Peyer's patch (tissue), 4 donors: ENCODE data around the gene AP4M1. TPM values are rescaled to one million over a fixed set of nuclear protein-coding genes. Genes with fewer than 3 reads are reported as not detected.
A peak's percentile ranks its signal among the peaks of the same experiment; 100 is the strongest.
"Not testable (repeated sequence)": the region's sequence is repeated elsewhere in the genome, so short reads cannot be mapped to it uniquely, and the experiment has no call there.

Experiments used
- DNase-seq, 3 donors: peaks; one replicate each; pipeline ENCODE4 v3.0.0-alpha.2; 2017 to 2019
- H3K27ac ChIP-seq, 4 donors: fragments of 200-600 bp; sonication (generic); one replicate each; pipeline ENCODE4 v1.5.1; 2016 to 2019
- H3K27me3 ChIP-seq, 2 donors: fragments of 200-600 bp; sonication (generic); one replicate each; pipeline ENCODE4 v1.5.1; 2019
- H3K36me3 ChIP-seq, 3 donors: fragments of 200-600 bp; sonication (generic); one replicate each; pipeline ENCODE4 v1.5.1; 2016 to 2019
- H3K4me1 ChIP-seq, 4 donors: fragments of 200-600 bp; sonication (generic); one replicate each; pipeline ENCODE4 v1.5.1; 2016 to 2019
- H3K4me3 ChIP-seq, 4 donors: fragments of 200-600 bp; sonication (generic); 1 replicate in 3 of 4; 2 replicates in 1 of 4; pipeline ENCODE4 v1.5.1; 2016 to 2019; ENCODE audit warnings: mild to moderate bottlenecking in 1 of 4
- H3K9me3 ChIP-seq, 4 donors: fragments of 200-600 bp; sonication (generic); one replicate each; pipeline ENCODE4 v1.5.1; 2016 to 2019; ENCODE audit warnings: mild to moderate bottlenecking in 1 of 4
- POLR2A ChIP-seq, 2 donors: fragments of 450-650 bp; IDR thresholded peaks; one replicate each; pipeline ENCODE4 v1.5.1; 2017; ENCODE audit warnings: antibody characterized with exemption in 2 of 2, mild to moderate bottlenecking in 2 of 2, moderate library complexity in 2 of 2
- total RNA-seq, 4 donors: library from RNA; depleted of rRNA; stranded (reverse); fragments of >200 nt; gene quantifications; one replicate each; pipeline ENCODE4 v1.1.0, GENCODE V29; 2016
- TF ChIP-seq, protein P1 (sequence below), 6 experiments: fragments of 450-650 bp in 4 of 6; fragments of 200-600 bp in 2 of 6; sonication (generic) in 1 of 6; IDR thresholded peaks; one replicate each; pipeline ENCODE4 v1.5.1; 2017 to 2019; ENCODE audit warnings: antibody characterized with exemption in 6 of 6, mild to moderate bottlenecking in 3 of 6, moderate library complexity in 1 of 6

The AP4M1 gene
- total RNA-seq, 4 donors from 2014 or later: 28.7 to 119 (median 33.6) TPM

DNA sequence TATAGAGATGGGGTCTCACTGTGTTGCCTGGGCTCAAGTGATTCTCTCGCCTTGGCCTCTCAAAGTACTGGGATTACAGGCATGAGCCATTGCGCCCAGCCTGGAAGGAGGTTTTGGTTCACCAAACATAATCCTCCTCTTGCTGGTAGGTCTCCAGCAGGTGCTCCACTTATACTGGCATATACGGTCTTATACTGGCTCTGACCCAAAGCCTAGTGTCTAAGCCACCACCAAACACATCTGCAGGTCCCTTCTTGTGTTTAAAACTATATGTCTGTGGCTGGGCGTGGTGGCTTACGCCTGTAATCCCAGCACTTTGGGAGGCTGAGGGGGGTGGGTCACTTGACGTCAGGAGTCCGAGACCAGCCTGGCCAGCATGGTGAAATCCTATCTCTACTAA is 30.7 kb downstream of the AP4M1 start:
- H3K4me1 ChIP-seq: peaks cover 0 to 36% (median 2%) of the 10 kb centered on the region in 4 donors
- H3K9me3 ChIP-seq: no peaks in the 10 kb centered on the region
- no peaks in the 10 kb centered on the region for H3K36me3 ChIP-seq
- H3K4me3 ChIP-seq: no peak overlapping the region
- H3K27ac ChIP-seq: no peak overlapping the region
- DNase-seq: no peak
- TF ChIP-seq, protein P1, sequence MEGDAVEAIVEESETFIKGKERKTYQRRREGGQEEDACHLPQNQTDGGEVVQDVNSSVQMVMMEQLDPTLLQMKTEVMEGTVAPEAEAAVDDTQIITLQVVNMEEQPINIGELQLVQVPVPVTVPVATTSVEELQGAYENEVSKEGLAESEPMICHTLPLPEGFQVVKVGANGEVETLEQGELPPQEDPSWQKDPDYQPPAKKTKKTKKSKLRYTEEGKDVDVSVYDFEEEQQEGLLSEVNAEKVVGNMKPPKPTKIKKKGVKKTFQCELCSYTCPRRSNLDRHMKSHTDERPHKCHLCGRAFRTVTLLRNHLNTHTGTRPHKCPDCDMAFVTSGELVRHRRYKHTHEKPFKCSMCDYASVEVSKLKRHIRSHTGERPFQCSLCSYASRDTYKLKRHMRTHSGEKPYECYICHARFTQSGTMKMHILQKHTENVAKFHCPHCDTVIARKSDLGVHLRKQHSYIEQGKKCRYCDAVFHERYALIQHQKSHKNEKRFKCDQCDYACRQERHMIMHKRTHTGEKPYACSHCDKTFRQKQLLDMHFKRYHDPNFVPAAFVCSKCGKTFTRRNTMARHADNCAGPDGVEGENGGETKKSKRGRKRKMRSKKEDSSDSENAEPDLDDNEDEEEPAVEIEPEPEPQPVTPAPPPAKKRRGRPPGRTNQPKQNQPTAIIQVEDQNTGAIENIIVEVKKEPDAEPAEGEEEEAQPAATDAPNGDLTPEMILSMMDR (IDR thresholded peaks at IDR 0.05): no peak
- TF ChIP-seq POLR2A (IDR thresholded peaks at IDR 0.05): no peak
- no peaks in the 10 kb centered on the region for H3K27me3 ChIP-seq

DNA sequence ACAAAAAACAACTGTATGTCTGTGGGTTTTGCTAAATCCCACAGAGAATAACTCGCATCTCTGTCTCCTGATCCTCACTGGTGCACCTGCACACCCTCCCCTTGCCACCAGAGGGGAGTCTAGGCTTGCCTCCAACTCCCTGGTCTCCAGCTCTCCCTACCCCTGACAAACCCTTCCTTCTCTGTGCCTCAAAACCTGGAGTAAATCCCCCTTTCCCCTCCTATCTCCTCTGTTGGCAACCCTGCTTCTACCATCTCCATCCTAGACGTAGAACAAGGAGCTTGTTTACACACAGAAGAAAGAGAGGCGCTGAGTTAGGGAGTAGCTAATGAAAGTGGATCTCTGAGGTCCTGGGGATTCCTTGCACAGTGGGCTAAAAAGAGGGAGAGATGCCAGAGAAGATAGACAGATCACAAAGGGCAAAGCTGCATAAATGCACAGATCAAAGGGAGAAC is 31.3 kb downstream of the AP4M1 start:
- TF ChIP-seq, protein P1 (IDR thresholded peaks at IDR 0.05): peak; percentile 70 to 94 (median 89)
- no peak for TF ChIP-seq POLR2A (IDR thresholded peaks at IDR 0.05)
- Histone ChIP-seq H3K27ac (no peak overlapping the region), H3K27me3 (no peaks in the 10 kb centered on the region), H3K36me3 (no peaks in the 10 kb centered on the region), H3K4me3 (no peak overlapping the region), H3K9me3 (no peaks in the 10 kb centered on the region), H3K4me1 (peaks cover 0 to 35% (median 2%) of the 10 kb centered on the region in 4 donors)
- peak; percentile 67 to 84 (median 75) for DNase-seq

DNA sequence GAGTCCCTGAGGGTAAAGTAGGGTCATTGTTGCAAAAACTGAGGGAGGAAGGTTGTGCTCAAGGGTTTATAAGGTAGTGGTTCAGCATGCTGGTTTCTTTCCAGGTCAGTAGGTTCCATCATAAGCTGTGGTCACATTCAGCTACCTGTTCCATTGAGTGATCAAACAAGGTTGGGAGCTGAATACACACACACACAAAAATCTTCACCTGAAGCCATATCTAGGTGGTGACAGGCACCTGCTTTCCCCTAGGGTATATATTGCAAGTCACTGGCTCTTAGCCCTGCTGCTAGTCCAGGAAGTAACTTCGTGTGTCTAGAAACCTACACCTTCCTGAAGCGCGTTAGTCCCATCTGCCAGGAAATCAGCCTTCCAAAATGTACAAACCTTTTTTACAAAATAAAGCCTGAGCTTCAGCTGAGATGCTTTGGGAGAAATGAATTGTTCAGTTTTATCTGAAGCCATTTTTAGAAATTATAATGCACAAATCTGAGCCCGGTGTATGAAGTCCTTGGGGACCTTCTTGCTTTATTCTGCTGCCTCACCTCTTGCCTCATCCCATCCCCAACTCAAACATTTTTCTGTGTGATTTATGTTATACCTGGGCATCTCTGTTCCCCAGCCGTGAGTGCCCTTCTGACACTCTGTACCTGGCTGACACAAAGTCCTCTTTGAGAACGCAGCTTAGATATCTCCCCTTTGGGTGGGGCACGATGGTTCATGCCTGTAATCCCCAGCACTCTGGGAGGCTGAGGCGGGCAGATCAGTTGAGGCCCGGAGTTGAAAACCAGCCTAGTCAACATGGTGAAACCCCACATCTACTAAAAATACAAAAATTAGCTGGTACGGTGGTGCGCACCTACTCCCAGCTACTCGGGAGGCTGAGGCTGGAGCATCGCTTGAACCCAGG is 36.7 kb downstream of the AP4M1 start:
- TF ChIP-seq POLR2A (IDR thresholded peaks at IDR 0.05): no peak
- TF ChIP-seq, protein P1 (IDR thresholded peaks at IDR 0.05): no peak
- Histone ChIP-seq H3K9me3 (no peaks in the 10 kb centered on the region), H3K27me3 (no peaks in the 10 kb centered on the region), H3K36me3 (no peaks in the 10 kb centered on the region), H3K4me3 (no peak overlapping the region), H3K27ac (peak overlapping the region in 2 of 4 donors; percentile 46 to 52), H3K4me1 (peaks cover 0 to 7% (median 0%) of the 10 kb centered on the region in 4 donors)
- DNase-seq: no peak

DNA sequence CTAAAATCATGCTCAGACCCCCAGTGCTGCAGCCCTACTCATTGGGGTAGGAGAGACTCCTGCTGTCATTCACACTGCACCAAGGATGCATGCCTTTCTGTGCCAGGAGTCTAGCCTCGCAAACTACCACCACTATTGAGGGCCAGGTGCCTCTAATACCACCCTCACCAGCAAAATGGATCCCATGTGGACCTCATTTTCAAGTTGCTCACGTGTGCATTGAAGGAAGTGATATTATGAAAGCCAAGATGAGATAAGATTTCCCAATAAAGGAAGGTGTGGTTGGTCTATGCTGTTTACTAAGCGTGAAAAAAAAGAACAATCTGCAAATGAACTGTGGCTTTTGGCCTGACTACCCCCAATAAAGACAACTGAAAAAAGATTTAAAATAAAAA is 40.1 kb downstream of the AP4M1 start:
- TF ChIP-seq, protein P1 (IDR thresholded peaks at IDR 0.05): no peak
- TF ChIP-seq POLR2A (IDR thresholded peaks at IDR 0.05): no peak
- Histone ChIP-seq H3K36me3 (no peaks in the 10 kb centered on the region), H3K9me3 (no peaks in the 10 kb centered on the region), H3K27ac (peak overlapping the region in 2 of 4 donors; percentile 54 to 86), H3K27me3 (no peaks in the 10 kb centered on the region), H3K4me1 (peaks cover 0 to 7% (median 0%) of the 10 kb centered on the region in 4 donors), H3K4me3 (no peak overlapping the region)
- DNase-seq: no peak

DNA sequence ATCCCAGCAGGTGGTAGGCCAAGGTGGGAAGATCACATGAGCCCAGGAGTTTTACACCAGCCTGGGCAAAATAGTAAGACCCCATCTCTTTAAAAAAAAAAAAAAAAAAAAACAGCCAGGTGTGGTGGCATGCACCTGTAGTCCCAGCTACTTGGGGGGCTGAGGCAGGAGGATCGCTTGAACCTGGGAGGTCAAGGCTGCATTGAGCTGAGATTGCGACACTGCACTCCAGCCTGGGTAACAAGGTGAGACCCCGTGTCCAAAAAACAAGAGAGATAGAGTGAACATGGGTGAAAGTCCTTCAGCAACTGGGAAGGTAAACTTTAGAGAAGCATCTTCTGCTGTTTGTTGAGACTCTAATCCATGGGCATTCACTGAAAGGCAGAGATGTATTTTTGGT is 41.0 kb downstream of the AP4M1 start:
- no peak for DNase-seq
- no peaks in the 10 kb centered on the region for H3K9me3 ChIP-seq
- H3K27ac ChIP-seq: no peak overlapping the region
- H3K4me1 ChIP-seq: peaks cover 0 to 7% (median 0%) of the 10 kb centered on the region in 4 donors
- no peak for TF ChIP-seq POLR2A (IDR thresholded peaks at IDR 0.05)
- TF ChIP-seq, protein P1 (IDR thresholded peaks at IDR 0.05): no peak
- H3K4me3 ChIP-seq: no peak overlapping the region
- no peaks in the 10 kb centered on the region for H3K36me3 ChIP-seq
- H3K27me3 ChIP-seq: no peaks in the 10 kb centered on the region

DNA sequence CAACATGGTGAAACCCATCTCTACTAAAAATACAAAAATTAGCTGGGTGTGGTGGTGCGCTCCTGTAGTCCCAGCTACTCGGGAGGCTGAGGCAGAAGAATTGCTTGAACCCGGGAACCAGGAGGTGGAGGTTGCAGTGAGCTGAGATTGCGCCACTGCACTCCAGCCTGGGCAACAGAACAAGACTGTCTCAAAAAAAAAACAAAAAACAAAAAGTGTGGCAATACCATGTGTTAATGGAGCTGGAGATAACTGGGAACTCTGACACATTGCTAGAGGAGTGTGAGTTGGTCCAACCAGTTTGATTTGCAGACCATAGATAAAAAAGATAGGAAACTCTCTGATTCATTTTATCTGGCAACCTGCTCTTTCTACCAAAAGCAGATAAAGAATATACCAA is 44.9 kb downstream of the AP4M1 start:
- H3K27ac ChIP-seq, H3K36me3 ChIP-seq, DNase-seq, H3K9me3 ChIP-seq, H3K27me3 ChIP-seq, H3K4me3 ChIP-seq: not testable (repeated sequence)
- H3K4me1 ChIP-seq: peaks cover 0 to 21% (median 2%) of the 10 kb centered on the region in 4 donors
